CD4-positive, alpha-beta T cell treated with Interferon gamma for 1 hour (primary cell): ENCODE measurements around the gene SLC2A6.

Experiments used
- DNase-seq: peaks from one replicate; pipeline ENCODE4 v3.0.0-alpha.2; 2020

SLC2A6 gene

GRCh38 chr9:133495327-133496293, 16.7 kb upstream of the SLC2A6 start:
- no peak for DNase-seq

- no peak for DNase-seq
Measured at GRCh38 chr9:133494636-133495326, 15.9 kb upstream of the SLC2A6 start.

GRCh38 chr9:133493845-133494540, 15.1 kb upstream of the SLC2A6 start:
- DNase-seq, result no peak

GRCh38 chr9:133493428-133493827, 14.5 kb upstream of the SLC2A6 start:
- DNase-seq, result no peak

GRCh38 chr9:133492061-133493021, 13.4 kb upstream of the SLC2A6 start:
- no peak for DNase-seq

GRCh38 chr9:133491656-133491925, 12.7 kb upstream of the SLC2A6 start:
- no peak for DNase-seq

- no peak for DNase-seq
Measured at GRCh38 chr9:133490865-133491655, 12.2 kb upstream of the SLC2A6 start.

GRCh38 chr9:133490201-133490681, 11.3 kb upstream of the SLC2A6 start:
- DNase-seq, result no peak

- no peak for DNase-seq
Measured at GRCh38 chr9:133489253-133490190, 10.6 kb upstream of the SLC2A6 start.

GRCh38 chr9:133488686-133489252, 9.9 kb upstream of the SLC2A6 start:
- no peak for DNase-seq

GRCh38 chr9:133487331-133487725, 8.4 kb upstream of the SLC2A6 start:
- no peak for DNase-seq

- DNase-seq, result no peak
Measured at GRCh38 chr9:133485531-133486260, 6.8 kb upstream of the SLC2A6 start.

- DNase-seq, result no peak
Measured at GRCh38 chr9:133484671-133485437, 6.0 kb upstream of the SLC2A6 start.

GRCh38 chr9:133483611-133484010, 4.7 kb upstream of the SLC2A6 start:
- DNase-seq, result no peak

- DNase-seq, result peak; percentile 43
Measured at GRCh38 chr9:133477992-133478850, 678 bp downstream of the SLC2A6 start.

GRCh38 chr9:133477461-133477860, 1.4 kb downstream of the SLC2A6 start:
- DNase-seq, result no peak

GRCh38 chr9:133476941-133477340, 2.0 kb downstream of the SLC2A6 start:
- no peak for DNase-seq
